ENCODE data around the gene PKNOX2. TPM values are rescaled to one million over a fixed set of nuclear protein-coding genes. Genes with fewer than 3 reads are reported as not detected.

Gene PKNOX2
- total RNA-seq, 2 experiments from 2014 or later, result not detected

GRCh38 chr11:125398994-125399640, 234.6 kb downstream of the PKNOX2 start:
- Mint-ChIP-seq H3K27ac (no peak overlapping the region), H3K4me3 (no peak overlapping the region), H3K36me3 (ENCODE audit: low read depth) (no peaks in the 10 kb centered on the region), H3K4me1 (no peaks in the 10 kb centered on the region), H3K27me3 (peaks cover 54% of the 10 kb centered on the region), H3K9me3 (no peaks in the 10 kb centered on the region)
- ChIA-PET CTCF (no interaction called here), POLR2A (no interaction called here)
- no peak for DNase-seq

- no peak overlapping the region for H3K27ac Mint-ChIP-seq
- DNase-seq, result no peak
- no peaks in the 10 kb centered on the region for H3K4me1 Mint-ChIP-seq
- H3K4me3 Mint-ChIP-seq, result no peak overlapping the region
- H3K27me3 Mint-ChIP-seq, result peaks cover 61% of the 10 kb centered on the region
- H3K36me3 Mint-ChIP-seq (ENCODE audit: low read depth), result no peaks in the 10 kb centered on the region
- H3K9me3 Mint-ChIP-seq, result no peaks in the 10 kb centered on the region
- ChIA-PET CTCF (no interaction called here), POLR2A (no interaction called here)
These were observed 235.4 kb downstream of the PKNOX2 start for GRCh38 chr11:125399945-125400344.

GRCh38 chr11:125401235-125401634, 236.7 kb downstream of the PKNOX2 start:
- ChIA-PET POLR2A (no interaction called here), CTCF (no interaction called here)
- no peaks in the 10 kb centered on the region for H3K9me3 Mint-ChIP-seq

GRCh38 chr11:125401746-125402145, 237.2 kb downstream of the PKNOX2 start:
- Mint-ChIP-seq H3K9me3 (no peaks in the 10 kb centered on the region), H3K27me3 (peaks cover 62% of the 10 kb centered on the region), H3K27ac (no peak overlapping the region), H3K36me3 (ENCODE audit: low read depth) (no peaks in the 10 kb centered on the region), H3K4me3 (no peak overlapping the region), H3K4me1 (no peaks in the 10 kb centered on the region)
- POLR2A ChIA-PET, result no interaction called here
- DNase-seq, result no peak
- CTCF ChIA-PET, result no interaction called here

More at GRCh38 chr11:125401235-125401634, 236.7 kb downstream of the PKNOX2 start:
- H3K36me3 Mint-ChIP-seq (ENCODE audit: low read depth), result no peaks in the 10 kb centered on the region
- no peaks in the 10 kb centered on the region for H3K4me1 Mint-ChIP-seq
- H3K27ac Mint-ChIP-seq, result no peak overlapping the region
- H3K27me3 Mint-ChIP-seq, result peaks cover 61% of the 10 kb centered on the region
- H3K4me3 Mint-ChIP-seq, result no peak overlapping the region
- no peak for DNase-seq

GRCh38 chr11:125402435-125402834, 237.9 kb downstream of the PKNOX2 start:
- H3K4me3 Mint-ChIP-seq, result no peak overlapping the region
- CTCF ChIA-PET, result no interaction called here

GRCh38 chr11:125404157-125404810, 239.7 kb downstream of the PKNOX2 start:
- ChIA-PET POLR2A (no interaction called here), CTCF (interaction anchor here (1.0 to 2.0 kb wide), 8 partner anchors 8 to 516 kb away, joined by 3 to 8 read pairs (median 4); no protein-coding TSS in a partner anchor)
- Mint-ChIP-seq H3K27ac (no peak overlapping the region), H3K27me3 (peaks cover 63% of the 10 kb centered on the region), H3K36me3 (ENCODE audit: low read depth) (no peaks in the 10 kb centered on the region), H3K9me3 (no peaks in the 10 kb centered on the region), H3K4me3 (no peak overlapping the region), H3K4me1 (no peaks in the 10 kb centered on the region)
- DNase-seq, result no peak

More at GRCh38 chr11:125402435-125402834, 237.9 kb downstream of the PKNOX2 start:
- no peak overlapping the region for H3K27ac Mint-ChIP-seq
- no peaks in the 10 kb centered on the region for H3K4me1 Mint-ChIP-seq
- no peaks in the 10 kb centered on the region for H3K9me3 Mint-ChIP-seq
- peaks cover 57% of the 10 kb centered on the region for H3K27me3 Mint-ChIP-seq
- no peaks in the 10 kb centered on the region for H3K36me3 Mint-ChIP-seq (ENCODE audit: low read depth)
- no peak for DNase-seq
- POLR2A ChIA-PET, result no interaction called here

- Mint-ChIP-seq H3K27me3 (peaks cover 63% of the 10 kb centered on the region), H3K4me3 (no peak overlapping the region), H3K27ac (no peak overlapping the region), H3K36me3 (ENCODE audit: low read depth) (no peaks in the 10 kb centered on the region), H3K4me1 (no peaks in the 10 kb centered on the region), H3K9me3 (no peaks in the 10 kb centered on the region)
- DNase-seq, result peak; percentile 66
- CTCF ChIA-PET, result interaction anchor here (0.6 to 2.0 kb wide), 14 partner anchors 8 to 517 kb away, joined by 3 to 8 read pairs (median 4); no protein-coding TSS in a partner anchor
- POLR2A ChIA-PET, result no interaction called here
These were observed 240.6 kb downstream of the PKNOX2 start for GRCh38 chr11:125404811-125405790.

GRCh38 chr11:125407046-125407445, 242.5 kb downstream of the PKNOX2 start:
- Mint-ChIP-seq H3K4me3 (no peak overlapping the region), H3K4me1 (no peaks in the 10 kb centered on the region), H3K36me3 (ENCODE audit: low read depth) (no peaks in the 10 kb centered on the region), H3K27me3 (peaks cover 49% of the 10 kb centered on the region), H3K27ac (no peak overlapping the region), H3K9me3 (no peaks in the 10 kb centered on the region)
- DNase-seq, result no peak
- ChIA-PET CTCF (interaction anchor here (0.6 to 1.8 kb wide), 3 partner anchors 10 to 536 kb away, joined by 3 to 4 read pairs (median 3); no protein-coding TSS in a partner anchor), POLR2A (no interaction called here)

GRCh38 chr11:125408311-125408711, 243.8 kb downstream of the PKNOX2 start:
- H3K27ac Mint-ChIP-seq, result no peak overlapping the region
- no peak overlapping the region for H3K4me3 Mint-ChIP-seq
- no peak for DNase-seq
- peaks cover 39% of the 10 kb centered on the region for H3K27me3 Mint-ChIP-seq
- no peaks in the 10 kb centered on the region for H3K4me1 Mint-ChIP-seq
- H3K9me3 Mint-ChIP-seq, result no peaks in the 10 kb centered on the region
- POLR2A ChIA-PET, result no interaction called here
- no peaks in the 10 kb centered on the region for H3K36me3 Mint-ChIP-seq (ENCODE audit: low read depth)
- CTCF ChIA-PET, result no interaction called here

- H3K36me3 Mint-ChIP-seq (ENCODE audit: low read depth), result no peaks in the 10 kb centered on the region
- no peaks in the 10 kb centered on the region for H3K4me1 Mint-ChIP-seq
- DNase-seq, result no peak
- CTCF ChIA-PET, result no interaction called here
- peaks cover 26% of the 10 kb centered on the region for H3K27me3 Mint-ChIP-seq
- H3K9me3 Mint-ChIP-seq, result no peaks in the 10 kb centered on the region
- no peak overlapping the region for H3K27ac Mint-ChIP-seq
- H3K4me3 Mint-ChIP-seq, result no peak overlapping the region
- POLR2A ChIA-PET, result no interaction called here
These were observed 245.5 kb downstream of the PKNOX2 start for GRCh38 chr11:125410091-125410490.

GRCh38 chr11:125412177-125412496, 247.6 kb downstream of the PKNOX2 start:
- ChIA-PET POLR2A (no interaction called here), CTCF (no interaction called here)
- H3K4me1 Mint-ChIP-seq, result no peaks in the 10 kb centered on the region
- peaks cover 19% of the 10 kb centered on the region for H3K27me3 Mint-ChIP-seq
- no peaks in the 10 kb centered on the region for H3K9me3 Mint-ChIP-seq
- no peak overlapping the region for H3K27ac Mint-ChIP-seq
- no peak overlapping the region for H3K4me3 Mint-ChIP-seq
- DNase-seq, result no peak
- H3K36me3 Mint-ChIP-seq (ENCODE audit: low read depth), result no peaks in the 10 kb centered on the region

GRCh38 chr11:125412509-125412908, 248.0 kb downstream of the PKNOX2 start:
- ChIA-PET CTCF (no interaction called here), POLR2A (no interaction called here)
- no peak for DNase-seq
- Mint-ChIP-seq H3K4me1 (no peaks in the 10 kb centered on the region), H3K9me3 (no peaks in the 10 kb centered on the region), H3K36me3 (ENCODE audit: low read depth) (no peaks in the 10 kb centered on the region), H3K27ac (no peak overlapping the region), H3K27me3 (peaks cover 19% of the 10 kb centered on the region), H3K4me3 (no peak overlapping the region)

GRCh38 chr11:125413226-125413625, 248.7 kb downstream of the PKNOX2 start:
- no peaks in the 10 kb centered on the region for H3K9me3 Mint-ChIP-seq
- POLR2A ChIA-PET, result no interaction called here
- H3K27me3 Mint-ChIP-seq, result peaks cover 13% of the 10 kb centered on the region
- CTCF ChIA-PET, result interaction anchor here (2.5 kb wide), 1 partner anchor 8 kb away, joined by 8 read pairs; no protein-coding TSS in a partner anchor
- no peaks in the 10 kb centered on the region for H3K4me1 Mint-ChIP-seq
- H3K4me3 Mint-ChIP-seq, result no peak overlapping the region
- no peaks in the 10 kb centered on the region for H3K36me3 Mint-ChIP-seq (ENCODE audit: low read depth)
- no peak overlapping the region for H3K27ac Mint-ChIP-seq
- no peak for DNase-seq
